ENCODE results near the gene FLNC.
A peak's percentile ranks its signal among the peaks of the same experiment; 100 is the strongest.

FLNC gene

GRCh38 chr7:128838981-128839731 lies 8.9 kb downstream of the FLNC start:
- H3K27ac ChIP-seq (ENCODE audit: insufficient read depth, low read length, poor library complexity, severe bottlenecking) = no peak overlapping the region
- no peaks in the 10 kb centered on the region for H3K36me3 ChIP-seq (ENCODE audit: control insufficient read depth, insufficient read depth, low read length)
- no peaks in the 10 kb centered on the region for H3K9me3 ChIP-seq (ENCODE audit: control insufficient read depth, low read length)
- H3K4me3 ChIP-seq (ENCODE audit: insufficient read depth, low read depth, low read length, poor library complexity, severe bottlenecking) = no peak overlapping the region
- no peaks in the 10 kb centered on the region for H3K4me1 ChIP-seq (ENCODE audit: control insufficient read depth, insufficient read depth, low read length, poor library complexity, severe bottlenecking)
- H3K27me3 ChIP-seq (replicated peaks; ENCODE audit: control insufficient read depth, insufficient read depth, low read length, poor library complexity, severe bottlenecking) = no peaks in the 10 kb centered on the region
- DNase-seq = no peak

DNA sequence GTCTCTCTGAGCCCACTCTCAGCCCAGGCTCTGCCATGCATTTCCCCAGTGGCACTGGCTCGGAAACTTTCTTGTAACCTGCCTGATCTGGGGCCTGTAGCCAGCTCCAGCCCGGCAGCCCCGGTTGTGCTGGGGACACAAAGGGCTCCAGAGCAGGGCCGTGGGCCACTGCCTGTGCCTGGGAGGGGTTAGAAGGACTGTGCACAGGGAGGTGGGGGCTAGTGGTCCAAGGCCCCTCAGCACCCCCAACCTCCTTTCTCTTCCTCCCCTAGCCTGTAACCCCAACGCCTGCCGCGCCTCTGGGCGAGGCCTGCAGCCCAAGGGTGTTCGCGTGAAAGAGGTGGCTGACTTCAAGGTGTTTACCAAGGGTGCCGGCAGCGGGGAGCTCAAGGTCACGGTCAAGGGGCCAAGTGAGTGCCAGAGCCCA lies 9.6 kb downstream of the FLNC start:
- no peak overlapping the region for H3K4me3 ChIP-seq (ENCODE audit: insufficient read depth, low read depth, low read length, poor library complexity, severe bottlenecking)
- no peak for DNase-seq
- H3K4me1 ChIP-seq (ENCODE audit: control insufficient read depth, insufficient read depth, low read length, poor library complexity, severe bottlenecking) = no peaks in the 10 kb centered on the region
- H3K36me3 ChIP-seq (ENCODE audit: control insufficient read depth, insufficient read depth, low read length) = no peaks in the 10 kb centered on the region
- H3K27ac ChIP-seq (ENCODE audit: insufficient read depth, low read length, poor library complexity, severe bottlenecking) = no peak overlapping the region
- H3K27me3 ChIP-seq (replicated peaks; ENCODE audit: control insufficient read depth, insufficient read depth, low read length, poor library complexity, severe bottlenecking) = no peaks in the 10 kb centered on the region
- H3K9me3 ChIP-seq (ENCODE audit: control insufficient read depth, low read length) = no peaks in the 10 kb centered on the region

- Histone ChIP-seq H3K9me3 (ENCODE audit: control insufficient read depth, low read length) (no peaks in the 10 kb centered on the region), H3K27ac (ENCODE audit: insufficient read depth, low read length, poor library complexity, severe bottlenecking) (no peak overlapping the region)
These were observed 10.3 kb downstream of the FLNC start for GRCh38 chr7:128840326-128841170.

DNA sequence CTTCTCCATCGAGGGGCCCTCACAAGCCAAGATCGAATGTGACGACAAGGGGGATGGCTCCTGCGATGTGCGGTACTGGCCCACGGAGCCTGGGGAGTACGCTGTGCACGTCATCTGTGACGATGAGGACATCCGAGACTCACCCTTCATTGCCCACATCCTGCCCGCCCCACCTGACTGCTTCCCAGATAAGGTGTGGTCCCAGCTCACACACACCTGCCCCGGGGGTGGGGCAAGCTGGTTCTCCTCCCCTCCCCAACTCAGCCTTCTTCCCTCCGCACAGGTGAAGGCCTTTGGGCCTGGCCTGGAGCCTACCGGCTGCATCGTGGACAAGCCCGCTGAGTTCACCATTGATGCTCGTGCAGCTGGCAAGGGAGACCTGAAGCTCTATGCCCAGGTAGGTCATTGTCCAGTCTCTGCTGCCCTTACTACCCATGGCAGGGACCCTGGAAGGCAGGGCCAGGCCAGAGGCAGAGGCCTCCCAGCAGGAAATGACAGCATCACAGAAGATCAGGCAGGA lies 11.0 kb downstream of the FLNC start:
- no peak overlapping the region for H3K4me3 ChIP-seq (ENCODE audit: insufficient read depth, low read depth, low read length, poor library complexity, severe bottlenecking)
- no peak overlapping the region for H3K27ac ChIP-seq (ENCODE audit: insufficient read depth, low read length, poor library complexity, severe bottlenecking)
- DNase-seq = peak in 1 of 3 donors; percentile 2
- H3K27me3 ChIP-seq (replicated peaks; ENCODE audit: control insufficient read depth, insufficient read depth, low read length, poor library complexity, severe bottlenecking) = no peaks in the 10 kb centered on the region
- no peaks in the 10 kb centered on the region for H3K9me3 ChIP-seq (ENCODE audit: control insufficient read depth, low read length)
- H3K36me3 ChIP-seq (ENCODE audit: control insufficient read depth, insufficient read depth, low read length) = no peaks in the 10 kb centered on the region
- no peaks in the 10 kb centered on the region for H3K4me1 ChIP-seq (ENCODE audit: control insufficient read depth, insufficient read depth, low read length, poor library complexity, severe bottlenecking)

More at GRCh38 chr7:128840326-128841170, 10.3 kb downstream of the FLNC start:
- Histone ChIP-seq H3K4me1 (ENCODE audit: control insufficient read depth, insufficient read depth, low read length, poor library complexity, severe bottlenecking) (no peaks in the 10 kb centered on the region), H3K36me3 (ENCODE audit: control insufficient read depth, insufficient read depth, low read length) (no peaks in the 10 kb centered on the region), H3K27me3 (replicated peaks; ENCODE audit: control insufficient read depth, insufficient read depth, low read length, poor library complexity, severe bottlenecking) (no peaks in the 10 kb centered on the region), H3K4me3 (ENCODE audit: insufficient read depth, low read depth, low read length, poor library complexity, severe bottlenecking) (no peak overlapping the region)
- no peak for DNase-seq

GRCh38 chr7:128841921-128842673 lies 11.9 kb downstream of the FLNC start:
- H3K27ac ChIP-seq (ENCODE audit: insufficient read depth, low read length, poor library complexity, severe bottlenecking) = no peak overlapping the region
- DNase-seq = peak; percentile 27 to 33 (median 32)
- no peaks in the 10 kb centered on the region for H3K36me3 ChIP-seq (ENCODE audit: control insufficient read depth, insufficient read depth, low read length)
- no peaks in the 10 kb centered on the region for H3K27me3 ChIP-seq (replicated peaks; ENCODE audit: control insufficient read depth, insufficient read depth, low read length, poor library complexity, severe bottlenecking)
- H3K9me3 ChIP-seq (ENCODE audit: control insufficient read depth, low read length) = no peaks in the 10 kb centered on the region
- H3K4me3 ChIP-seq (ENCODE audit: insufficient read depth, low read depth, low read length, poor library complexity, severe bottlenecking) = no peak overlapping the region
- no peaks in the 10 kb centered on the region for H3K4me1 ChIP-seq (ENCODE audit: control insufficient read depth, insufficient read depth, low read length, poor library complexity, severe bottlenecking)

DNA sequence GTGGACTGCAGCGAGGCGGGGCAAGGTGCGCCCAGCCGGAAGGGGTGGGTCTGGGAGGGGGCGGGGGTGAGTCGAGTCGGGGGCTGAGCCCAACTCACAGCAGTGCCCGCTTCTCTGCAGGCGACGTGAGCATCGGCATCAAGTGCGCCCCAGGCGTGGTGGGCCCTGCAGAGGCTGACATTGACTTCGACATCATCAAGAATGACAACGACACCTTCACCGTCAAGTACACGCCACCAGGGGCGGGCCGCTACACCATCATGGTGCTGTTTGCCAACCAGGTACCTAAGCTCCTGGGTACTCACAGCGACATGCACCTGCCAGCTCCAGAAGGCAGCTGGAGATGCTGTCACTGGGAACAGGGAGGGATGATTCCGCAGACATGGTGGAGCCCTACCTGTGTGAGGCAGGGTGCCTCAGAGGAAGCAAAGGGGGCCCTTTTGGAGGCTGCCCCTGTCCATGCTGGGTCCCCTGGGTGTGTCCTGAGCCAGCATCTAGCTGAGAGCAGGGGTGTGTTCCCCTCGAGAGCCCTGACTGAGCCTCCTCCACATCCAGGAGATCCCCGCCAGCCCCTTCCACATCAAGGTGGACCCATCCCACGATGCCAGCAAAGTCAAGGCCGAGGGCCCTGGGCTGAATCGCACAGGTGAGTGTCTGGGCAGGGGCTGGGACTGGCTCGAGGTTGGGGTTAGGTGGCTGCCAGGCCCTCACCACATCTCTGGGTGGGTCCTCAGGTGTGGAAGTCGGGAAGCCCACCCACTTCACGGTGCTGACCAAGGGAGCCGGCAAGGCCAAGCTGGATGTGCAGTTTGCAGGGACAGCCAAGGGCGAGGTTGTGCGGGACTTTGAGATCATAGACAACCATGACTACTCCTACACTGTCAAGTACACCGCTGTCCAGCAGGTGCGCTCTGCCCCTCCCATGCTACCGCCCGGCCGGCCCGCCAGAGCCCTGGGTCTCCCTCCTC lies 12.8 kb downstream of the FLNC start:
- H3K27me3 ChIP-seq (replicated peaks; ENCODE audit: control insufficient read depth, insufficient read depth, low read length, poor library complexity, severe bottlenecking) = no peaks in the 10 kb centered on the region
- no peaks in the 10 kb centered on the region for H3K9me3 ChIP-seq (ENCODE audit: control insufficient read depth, low read length)
- H3K27ac ChIP-seq (ENCODE audit: insufficient read depth, low read length, poor library complexity, severe bottlenecking) = no peak overlapping the region
- no peaks in the 10 kb centered on the region for H3K36me3 ChIP-seq (ENCODE audit: control insufficient read depth, insufficient read depth, low read length)
- no peak overlapping the region for H3K4me3 ChIP-seq (ENCODE audit: insufficient read depth, low read depth, low read length, poor library complexity, severe bottlenecking)
- DNase-seq = no peak
- H3K4me1 ChIP-seq (ENCODE audit: control insufficient read depth, insufficient read depth, low read length, poor library complexity, severe bottlenecking) = no peaks in the 10 kb centered on the region

- no peak for DNase-seq
- Histone ChIP-seq H3K36me3 (ENCODE audit: control insufficient read depth, insufficient read depth, low read length) (no peaks in the 10 kb centered on the region), H3K4me3 (ENCODE audit: insufficient read depth, low read depth, low read length, poor library complexity, severe bottlenecking) (no peak overlapping the region), H3K27me3 (replicated peaks; ENCODE audit: control insufficient read depth, insufficient read depth, low read length, poor library complexity, severe bottlenecking) (no peaks in the 10 kb centered on the region), H3K27ac (ENCODE audit: insufficient read depth, low read length, poor library complexity, severe bottlenecking) (no peak overlapping the region), H3K4me1 (ENCODE audit: control insufficient read depth, insufficient read depth, low read length, poor library complexity, severe bottlenecking) (no peaks in the 10 kb centered on the region), H3K9me3 (ENCODE audit: control insufficient read depth, low read length) (no peaks in the 10 kb centered on the region)
These were observed 13.9 kb downstream of the FLNC start for GRCh38 chr7:128843938-128844621.

DNA sequence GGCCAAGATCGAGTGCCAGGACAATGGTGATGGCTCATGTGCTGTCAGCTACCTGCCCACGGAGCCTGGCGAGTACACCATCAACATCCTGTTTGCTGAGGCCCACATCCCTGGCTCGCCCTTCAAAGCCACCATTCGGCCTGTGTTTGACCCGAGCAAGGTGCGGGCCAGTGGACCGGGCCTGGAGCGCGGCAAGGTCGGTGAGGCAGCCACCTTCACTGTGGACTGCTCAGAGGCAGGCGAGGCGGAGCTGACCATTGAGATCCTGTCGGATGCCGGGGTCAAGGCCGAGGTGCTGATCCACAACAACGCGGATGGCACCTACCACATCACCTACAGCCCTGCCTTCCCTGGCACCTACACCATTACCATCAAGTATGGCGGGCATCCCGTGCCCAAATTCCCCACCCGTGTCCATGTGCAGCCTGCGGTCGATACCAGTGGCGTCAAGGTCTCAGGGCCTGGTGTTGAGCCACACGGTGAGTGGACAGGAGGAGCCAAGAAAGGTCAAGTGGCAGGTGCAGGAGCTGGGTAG lies 14.6 kb downstream of the FLNC start:
- Histone ChIP-seq H3K27me3 (replicated peaks; ENCODE audit: control insufficient read depth, insufficient read depth, low read length, poor library complexity, severe bottlenecking) (no peaks in the 10 kb centered on the region), H3K4me1 (ENCODE audit: control insufficient read depth, insufficient read depth, low read length, poor library complexity, severe bottlenecking) (no peaks in the 10 kb centered on the region), H3K9me3 (ENCODE audit: control insufficient read depth, low read length) (no peaks in the 10 kb centered on the region), H3K4me3 (ENCODE audit: insufficient read depth, low read depth, low read length, poor library complexity, severe bottlenecking) (no peak overlapping the region), H3K36me3 (ENCODE audit: control insufficient read depth, insufficient read depth, low read length) (no peaks in the 10 kb centered on the region), H3K27ac (ENCODE audit: insufficient read depth, low read length, poor library complexity, severe bottlenecking) (no peak overlapping the region)
- DNase-seq = no peak

Measured in effector memory CD4-positive, alpha-beta T cell (primary cell).